Activated T-cell treated with anti-CD3 and anti-CD28 coated beads, Interleukin-2, amount 50 U/mL, for 24 hours (primary cell): ENCODE measurements around the gene STAT1.

Experiments
- DNase-seq: peaks from one replicate; pipeline ENCODE4 v3.0.0-alpha.2; 2020
- H3K27ac Mint-ChIP-seq: 2 replicates; pipeline ENCODE4 v1.8.0; 2020; ENCODE audit warnings: mild to moderate bottlenecking, mixed read lengths
- H3K27me3 Mint-ChIP-seq: 2 replicates; pipeline ENCODE4 v1.8.0; 2020; ENCODE audit warnings: mixed read lengths
- H3K36me3 Mint-ChIP-seq: 2 replicates; pipeline ENCODE4 v1.8.0; 2020; ENCODE audit warnings: low read depth, mixed read lengths
- H3K4me1 Mint-ChIP-seq: 2 replicates; pipeline ENCODE4 v1.8.0; 2020; ENCODE audit warnings: low read depth, mixed read lengths
- H3K4me3 Mint-ChIP-seq: 2 replicates; pipeline ENCODE4 v1.8.0; 2020; ENCODE audit warnings: mild to moderate bottlenecking, moderate library complexity, mixed read lengths
- H3K9me3 Mint-ChIP-seq: 2 replicates; pipeline ENCODE4 v1.8.0; 2020; ENCODE audit warnings: mixed read lengths

Gene STAT1

GRCh38 chr2:190988910-190989309 is 25.1 kb downstream of the STAT1 start:
- Mint-ChIP-seq H3K9me3 (no peaks in the 10 kb centered on the region), H3K36me3 (peaks cover 100% of the 10 kb centered on the region), H3K27ac (peak overlapping the region; percentile 76), H3K4me1 (peaks cover 66% of the 10 kb centered on the region), H3K27me3 (no peaks in the 10 kb centered on the region), H3K4me3 (no peak overlapping the region)
- DNase-seq, result no peak

- Mint-ChIP-seq H3K9me3 (no peaks in the 10 kb centered on the region), H3K4me1 (peaks cover 63% of the 10 kb centered on the region), H3K27me3 (no peaks in the 10 kb centered on the region), H3K4me3 (no peak overlapping the region), H3K27ac (peak overlapping the region; percentile 76), H3K36me3 (peaks cover 100% of the 10 kb centered on the region)
- no peak for DNase-seq
Measured at GRCh38 chr2:190987938-190988337, 26.0 kb downstream of the STAT1 start.

DNA sequence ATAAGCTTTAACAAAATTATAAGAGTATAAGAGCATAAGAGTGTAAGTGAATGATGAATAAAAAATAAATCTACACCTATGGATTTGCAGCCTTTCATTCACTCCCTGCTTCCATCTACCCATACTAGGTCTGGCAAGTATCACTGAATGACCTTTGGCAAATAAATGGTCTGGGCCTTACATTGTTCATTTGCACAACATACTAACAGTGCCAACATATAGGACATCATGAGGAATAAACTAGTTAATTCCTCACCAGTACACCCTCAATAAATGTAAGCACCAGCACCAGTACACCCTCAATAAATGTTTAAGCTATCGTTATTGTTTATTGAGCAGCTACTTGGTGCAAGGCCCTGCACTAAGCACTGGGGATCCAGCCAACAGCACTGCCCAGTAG is 26.9 kb downstream of the STAT1 start:
- no peak for DNase-seq
- H3K36me3 Mint-ChIP-seq, result peaks cover 100% of the 10 kb centered on the region
- H3K4me1 Mint-ChIP-seq, result peaks cover 67% of the 10 kb centered on the region
- no peaks in the 10 kb centered on the region for H3K27me3 Mint-ChIP-seq
- H3K4me3 Mint-ChIP-seq, result no peak overlapping the region
- peak overlapping the region; percentile 76 for H3K27ac Mint-ChIP-seq
- no peaks in the 10 kb centered on the region for H3K9me3 Mint-ChIP-seq

GRCh38 chr2:190986221-190986953 is 27.6 kb downstream of the STAT1 start:
- no peaks in the 10 kb centered on the region for H3K27me3 Mint-ChIP-seq
- peaks cover 100% of the 10 kb centered on the region for H3K36me3 Mint-ChIP-seq
- H3K4me3 Mint-ChIP-seq, result no peak overlapping the region
- no peaks in the 10 kb centered on the region for H3K9me3 Mint-ChIP-seq
- peaks cover 72% of the 10 kb centered on the region for H3K4me1 Mint-ChIP-seq
- no peak for DNase-seq
- H3K27ac Mint-ChIP-seq, result peak overlapping the region; percentile 82

DNA sequence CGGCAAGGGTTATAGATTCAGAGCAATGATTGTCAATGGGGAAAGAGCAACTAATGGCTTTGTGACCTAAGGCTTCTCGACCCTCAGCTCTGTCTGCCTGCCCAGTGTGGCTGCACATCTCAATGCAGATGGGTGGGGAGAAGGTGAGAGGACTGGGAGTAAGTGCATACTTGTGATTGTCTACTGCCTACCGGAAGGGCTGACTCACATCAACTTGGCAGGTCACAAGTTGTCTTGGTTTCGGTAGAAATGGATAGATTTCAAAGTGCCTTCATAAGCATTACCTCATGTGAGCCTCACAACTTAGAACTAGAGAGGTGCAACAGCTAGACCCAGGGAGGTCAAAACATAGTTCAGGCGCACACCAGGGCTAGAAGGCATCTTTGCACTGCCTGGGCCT is 29.4 kb downstream of the STAT1 start:
- peaks cover 100% of the 10 kb centered on the region for H3K36me3 Mint-ChIP-seq
- H3K27me3 Mint-ChIP-seq, result no peaks in the 10 kb centered on the region
- DNase-seq, result no peak
- H3K4me1 Mint-ChIP-seq, result peaks cover 78% of the 10 kb centered on the region
- no peaks in the 10 kb centered on the region for H3K9me3 Mint-ChIP-seq
- H3K4me3 Mint-ChIP-seq, result no peak overlapping the region
- H3K27ac Mint-ChIP-seq, result peak overlapping the region; percentile 82

DNA sequence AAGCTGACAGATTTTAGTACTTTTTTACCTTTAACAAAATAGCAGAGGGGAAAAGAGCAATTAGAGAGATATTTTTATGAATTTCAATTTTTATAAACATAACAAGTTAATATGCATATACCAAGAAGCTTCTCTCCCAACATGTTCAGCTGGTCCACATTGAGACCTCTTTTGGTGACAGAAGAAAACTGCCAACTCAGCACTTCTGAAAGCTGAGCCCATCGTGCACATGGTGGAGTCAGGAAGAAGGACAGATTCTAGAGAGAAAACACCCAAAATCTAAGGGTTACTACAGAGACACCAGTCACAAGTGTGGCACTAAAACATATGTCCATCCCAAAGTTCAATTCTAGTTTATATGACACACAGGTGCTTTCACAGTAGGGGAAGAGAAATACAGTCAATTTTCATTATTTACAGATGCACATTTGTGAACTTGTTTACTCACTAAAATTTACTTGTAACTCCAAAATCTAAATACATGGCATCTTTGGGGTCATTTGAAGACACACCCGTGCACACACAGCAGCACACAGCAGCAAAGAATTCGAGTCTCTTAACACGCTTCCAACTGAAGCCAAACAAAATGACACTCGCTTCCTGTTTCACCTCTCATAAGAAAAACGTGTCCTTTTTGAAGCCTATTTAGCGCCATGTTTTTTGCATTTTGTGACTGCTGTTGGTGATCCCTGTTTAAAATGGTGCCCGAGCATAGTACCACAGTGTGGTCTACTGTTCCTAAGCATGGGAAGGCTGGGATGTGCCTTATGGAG is 31.5 kb downstream of the STAT1 start:
- no peak for DNase-seq
- Mint-ChIP-seq H3K4me1 (peaks cover 87% of the 10 kb centered on the region), H3K9me3 (no peaks in the 10 kb centered on the region), H3K36me3 (peaks cover 100% of the 10 kb centered on the region), H3K27ac (peak overlapping the region; percentile 82), H3K4me3 (no peak overlapping the region), H3K27me3 (no peaks in the 10 kb centered on the region)

GRCh38 chr2:190981733-190982132 is 32.2 kb downstream of the STAT1 start:
- H3K4me1 Mint-ChIP-seq, result peaks cover 86% of the 10 kb centered on the region
- peak overlapping the region; percentile 82 for H3K27ac Mint-ChIP-seq
- no peak overlapping the region for H3K4me3 Mint-ChIP-seq
- peaks cover 99% of the 10 kb centered on the region for H3K36me3 Mint-ChIP-seq
- H3K9me3 Mint-ChIP-seq, result no peaks in the 10 kb centered on the region
- DNase-seq, result no peak
- H3K27me3 Mint-ChIP-seq, result no peaks in the 10 kb centered on the region

GRCh38 chr2:190981333-190981732 is 32.6 kb downstream of the STAT1 start:
- peak overlapping the region; percentile 82 for H3K27ac Mint-ChIP-seq
- H3K27me3 Mint-ChIP-seq, result no peaks in the 10 kb centered on the region
- no peak for DNase-seq
- H3K9me3 Mint-ChIP-seq, result no peaks in the 10 kb centered on the region
- H3K36me3 Mint-ChIP-seq, result peaks cover 99% of the 10 kb centered on the region
- H3K4me3 Mint-ChIP-seq, result no peak overlapping the region
- H3K4me1 Mint-ChIP-seq, result peaks cover 88% of the 10 kb centered on the region

- DNase-seq, result no peak
- H3K4me3 Mint-ChIP-seq, result no peak overlapping the region
- no peaks in the 10 kb centered on the region for H3K9me3 Mint-ChIP-seq
- H3K27me3 Mint-ChIP-seq, result no peaks in the 10 kb centered on the region
- H3K27ac Mint-ChIP-seq, result peak overlapping the region; percentile 87
- peaks cover 99% of the 10 kb centered on the region for H3K36me3 Mint-ChIP-seq
- H3K4me1 Mint-ChIP-seq, result peaks cover 86% of the 10 kb centered on the region
Measured at GRCh38 chr2:190980630-190981209, 33.3 kb downstream of the STAT1 start.

DNA sequence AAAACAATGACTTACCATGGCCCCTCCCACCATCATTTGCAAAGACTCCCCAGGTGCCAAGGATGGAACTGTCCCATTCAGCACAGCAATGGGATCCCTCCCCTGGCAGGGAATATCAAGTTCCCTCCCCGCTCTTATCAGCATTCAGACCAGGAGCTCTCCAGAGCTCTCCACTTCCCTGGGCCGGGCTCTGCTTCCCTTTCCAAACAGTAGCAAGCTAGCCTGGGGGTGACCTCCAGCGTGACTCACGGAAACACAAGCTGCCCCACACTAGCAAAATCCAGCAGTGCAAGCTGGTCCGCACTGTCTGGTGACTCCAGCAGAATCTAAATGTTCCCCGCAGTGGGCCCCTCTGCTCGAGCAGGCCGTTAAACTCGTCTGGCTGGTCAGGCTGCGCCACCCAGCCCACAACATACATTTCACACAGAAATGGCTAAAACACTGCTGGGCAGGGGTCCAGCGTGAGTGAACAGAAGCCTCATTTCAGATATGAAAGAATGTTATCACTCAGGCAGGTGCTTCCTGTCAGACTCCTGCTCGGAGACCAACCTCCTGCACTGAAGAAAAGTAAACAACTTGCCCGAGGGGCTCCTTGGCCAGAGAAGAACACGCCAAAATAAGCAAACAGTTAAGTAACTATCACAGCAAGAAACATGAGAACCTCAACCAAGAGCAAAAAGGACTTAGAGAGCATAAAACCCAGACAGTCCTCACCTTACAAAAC is 33.9 kb downstream of the STAT1 start:
- Mint-ChIP-seq H3K27me3 (no peaks in the 10 kb centered on the region), H3K4me3 (no peak overlapping the region), H3K36me3 (peaks cover 99% of the 10 kb centered on the region), H3K4me1 (peaks cover 84% of the 10 kb centered on the region), H3K27ac (peak overlapping the region; percentile 87), H3K9me3 (no peaks in the 10 kb centered on the region)
- DNase-seq, result no peak

DNA sequence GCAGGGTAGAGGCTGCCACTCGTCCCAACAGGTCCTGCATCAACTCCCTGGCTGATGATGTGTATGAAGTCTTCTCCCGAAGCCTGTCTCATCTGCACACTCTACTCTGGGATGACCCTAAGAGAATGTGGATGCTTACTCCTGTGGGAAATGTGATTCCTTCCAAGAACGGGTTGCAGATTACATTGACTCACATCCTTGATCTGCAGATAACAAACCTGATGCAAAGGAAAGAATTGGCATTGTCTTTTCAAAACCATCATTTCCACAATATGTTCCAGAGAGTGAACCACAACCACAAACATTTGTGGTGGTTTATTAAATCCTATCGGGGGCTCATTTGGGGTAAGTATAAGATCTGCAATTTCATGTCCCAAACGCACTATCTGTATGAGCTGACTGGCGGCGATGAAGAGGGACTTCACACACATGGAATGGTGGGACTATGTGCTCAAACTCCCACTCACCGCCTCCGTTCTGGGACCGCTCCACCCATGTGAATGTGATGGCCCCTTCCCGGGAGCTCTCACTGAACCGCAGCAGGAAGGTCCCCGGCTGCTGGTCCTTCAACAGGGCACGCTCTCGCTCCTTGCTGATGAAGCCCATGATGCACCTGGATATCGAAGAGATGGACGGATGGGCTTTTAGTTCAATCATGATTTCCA is 35.5 kb downstream of the STAT1 start:
- no peak overlapping the region for H3K4me3 Mint-ChIP-seq

DNA sequence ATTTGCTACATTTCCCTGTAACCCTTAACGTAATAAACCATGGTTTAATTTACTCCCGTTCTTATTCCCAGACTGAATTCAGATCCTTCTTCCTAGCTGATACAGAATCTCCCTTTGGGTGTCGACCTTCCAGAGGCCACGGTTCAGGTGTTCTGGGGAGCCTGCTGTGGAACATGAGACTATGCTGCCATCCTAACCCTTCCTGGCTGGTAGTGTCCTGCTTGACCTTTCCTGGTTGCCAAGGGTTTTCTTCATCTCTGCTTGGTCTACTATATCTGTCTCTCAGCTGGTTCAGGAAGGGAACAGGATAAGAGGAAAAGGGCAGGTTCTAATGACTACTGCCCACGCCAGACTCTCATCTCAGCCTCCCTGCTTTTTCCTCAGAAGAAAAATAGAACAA is 36.5 kb downstream of the STAT1 start:
- Mint-ChIP-seq H3K4me3 (no peak overlapping the region), H3K27me3 (no peaks in the 10 kb centered on the region), H3K4me1 (peaks cover 67% of the 10 kb centered on the region), H3K9me3 (no peaks in the 10 kb centered on the region), H3K36me3 (peaks cover 98% of the 10 kb centered on the region), H3K27ac (peak overlapping the region; percentile 87)
- no peak for DNase-seq

More for the DNA sequence above, 35.5 kb downstream of the STAT1 start:
- Mint-ChIP-seq H3K27ac (peak overlapping the region; percentile 87), H3K9me3 (no peaks in the 10 kb centered on the region), H3K4me1 (peaks cover 75% of the 10 kb centered on the region), H3K36me3 (peaks cover 99% of the 10 kb centered on the region), H3K27me3 (no peaks in the 10 kb centered on the region)
- no peak for DNase-seq

- DNase-seq, result no peak
- Mint-ChIP-seq H3K4me1 (peaks cover 58% of the 10 kb centered on the region), H3K36me3 (peaks cover 98% of the 10 kb centered on the region), H3K4me3 (no peak overlapping the region), H3K9me3 (no peaks in the 10 kb centered on the region), H3K27me3 (no peaks in the 10 kb centered on the region), H3K27ac (peak overlapping the region; percentile 87)
Measured at GRCh38 chr2:190976521-190976920, 37.5 kb downstream of the STAT1 start.
